K562 (cell line): Measurements from ENCODE around the gene ZNF490. TPM values are rescaled to one million over a fixed set of nuclear protein-coding genes. Genes with fewer than 3 reads are reported as not detected.

Experiments used
- ARNT ChIP-seq, 2 experiments: fragments of 450-650 bp; IDR thresholded peaks; 2 replicates each; pipeline ENCODE4 v1.6.1; 2016; ENCODE audit warnings: mild to moderate bottlenecking in 1 of 2
- ASH1L ChIP-seq: fragments of 450-650 bp; IDR thresholded peaks from 2 replicates; pipeline ENCODE4 v1.6.1; 2018; ENCODE audit warnings: borderline replicate concordance, mild to moderate bottlenecking, low read depth; ENCODE audit not compliant: partially characterized antibody
- BCL6 ChIP-seq: fragments of 250-450 bp; sonication (Bioruptor Pico); IDR thresholded peaks from 2 replicates; pipeline ENCODE4 v1.4.0; 2020
- E2F3 ChIP-seq: fragments of 250-450 bp; sonication (Bioruptor Pico); IDR thresholded peaks from 2 replicates; pipeline ENCODE4 v1.4.0; 2020; ENCODE audit warnings: mild to moderate bottlenecking
- ETV5 ChIP-seq: sonication (generic); formaldehyde crosslinking; IDR thresholded peaks from 2 replicates; pipeline ENCODE4 v1.4.0; 2020; ENCODE audit warnings: low read depth, mild to moderate bottlenecking, missing genetic modification reagents
- GATA2 ChIP-seq: sonication (generic); formaldehyde crosslinking; IDR thresholded peaks from 2 replicates; pipeline ENCODE4 v1.4.0; 2020; ENCODE audit warnings: mild to moderate bottlenecking, missing genetic modification reagents
- HBP1 ChIP-seq: fragments of 450-650 bp; formaldehyde crosslinking; IDR thresholded peaks from 2 replicates; pipeline ENCODE4 v1.4.0; 2022; ENCODE audit warnings: missing genetic modification characterization
- HNRNPH1 ChIP-seq: fragments of 200-400 bp; formaldehyde crosslinking; optimal IDR thresholded peaks from 2 replicates; pipeline ENCODE3; 2017; ENCODE audit warnings: low read depth, mild to moderate bottlenecking, low read length, moderate library complexity
- JUNB ChIP-seq: fragments of 450-650 bp; formaldehyde crosslinking; conservative IDR thresholded peaks from 2 replicates; pipeline ENCODE4 v1.4.0; 2020; ENCODE audit warnings: mild to moderate bottlenecking
- KDM4B ChIP-seq, 2 experiments: fragments of 450-650 bp in 1 of 2; sonication (generic) in 1 of 2; IDR thresholded peaks; 2 replicates each; pipeline ENCODE4 v1.6.1; 2016 to 2017; ENCODE audit warnings: borderline replicate concordance in 2 of 2, antibody characterized with exemption in 1 of 2, low read depth in 1 of 2, mild to moderate bottlenecking in 1 of 2
- NR3C1 ChIP-seq: sonication (generic); formaldehyde crosslinking; IDR thresholded peaks from 2 replicates; pipeline ENCODE4 v1.8.1; 2022; ENCODE audit warnings: missing genetic modification reagents
- PCBP2 ChIP-seq: fragments of 200-400 bp; formaldehyde crosslinking; IDR thresholded peaks from 2 replicates; pipeline ENCODE4 v1.6.1; 2018; ENCODE audit warnings: low read length, low read depth, mild to moderate bottlenecking, moderate library complexity; ENCODE audit not compliant: poor library complexity, severe bottlenecking
- PYGO2 ChIP-seq: fragments of 450-650 bp; IDR thresholded peaks from 2 replicates; pipeline ENCODE4 v1.6.1; 2016; ENCODE audit warnings: mild to moderate bottlenecking, missing genetic modification characterization, moderate library complexity, missing compliant biosample characterization
- SAP30 ChIP-seq: fragments of 200-600 bp; sonication (generic); IDR thresholded peaks from 2 replicates; pipeline ENCODE4 v1.6.1; 2012; ENCODE audit warnings: borderline replicate concordance, low read depth, mild to moderate bottlenecking, moderate library complexity, low read length, control low read depth, inconsistent platforms; ENCODE audit not compliant: insufficient read depth, poor library complexity, severe bottlenecking
- SP1 ChIP-seq: sonication (generic); formaldehyde crosslinking; IDR thresholded peaks from 2 replicates; pipeline ENCODE4 v1.8.1; 2022; ENCODE audit warnings: mild to moderate bottlenecking, missing genetic modification reagents
- SPI1 ChIP-seq: IDR thresholded peaks from 2 replicates; pipeline ENCODE4 v1.6.1; 2011; ENCODE audit warnings: low read depth, low read length, control low read depth, borderline replicate concordance
- ZFX ChIP-seq: sonication (generic); formaldehyde crosslinking; IDR thresholded peaks from 2 replicates; pipeline ENCODE4 v1.8.0; 2022; ENCODE audit warnings: mild to moderate bottlenecking, missing genetic modification reagents, moderate library complexity
- ZMIZ1 ChIP-seq, 2 experiments: fragments of 150-350 bp in 1 of 2; IDR thresholded peaks; 2 replicates each; pipeline ENCODE4 v1.6.1; 2012 to 2016; ENCODE audit warnings: low read depth in 2 of 2, low read length in 2 of 2, mild to moderate bottlenecking in 1 of 2, moderate library complexity in 1 of 2
- ZNF224 ChIP-seq: sonication (generic); formaldehyde crosslinking; IDR thresholded peaks from 2 replicates; pipeline ENCODE4 v1.8.0; 2022; ENCODE audit warnings: mild to moderate bottlenecking, missing genetic modification reagents
- ZNF232 ChIP-seq: sonication (generic); formaldehyde crosslinking; IDR thresholded peaks from 2 replicates; pipeline ENCODE4 v1.8.0; 2022; ENCODE audit warnings: mild to moderate bottlenecking, missing genetic modification reagents
- polyA plus RNA-seq, 8 experiments: library from polyadenylated mRNA; depleted of rRNA in 4 of 8; stranded (reverse) in 5 of 8; unstranded in 3 of 8; fragments of >200 nt; fragmentation: Nextera tagmentation in 2 of 8; fragmentation: Illumina TruSeq in 1 of 8; extraction: Ambion mirVana in 2 of 8; extraction: Trizol in 1 of 8; gene quantifications; 2 replicates each; pipeline versions ENCODE4 v1.2.1 to v1.2.3, GENCODE V29; 2011 to 2014; ENCODE audit warnings: inconsistent platforms in 1 of 8, missing spikeins in 1 of 8
- total RNA-seq, 7 experiments: library from RNA; depleted of rRNA in 6 of 7; stranded (reverse); fragments of >200 nt in 6 of 7; fragmentation: Illumina TruSeq in 2 of 7; extraction: Trizol in 2 of 7; gene quantifications; 2 replicates each; pipeline versions ENCODE4 v1.2.1 to v1.2.3, GENCODE V29; 2011 to 2021; ENCODE audit warnings: low replicate concordance in 1 of 7
- TF ChIP-seq, protein P1 (sequence below): sonication (generic); formaldehyde crosslinking; IDR thresholded peaks from 2 replicates; pipeline ENCODE4 v1.8.1; 2023; ENCODE audit warnings: mild to moderate bottlenecking, missing genetic modification reagents

ZNF490 gene
- total and polyA plus RNA-seq, 9 of the 15 experiments (the other 6 are each of a cell fraction or from before 2014, with no cell fraction given), result 0.90 to 8.3 (median 4.4) TPM

DNA sequence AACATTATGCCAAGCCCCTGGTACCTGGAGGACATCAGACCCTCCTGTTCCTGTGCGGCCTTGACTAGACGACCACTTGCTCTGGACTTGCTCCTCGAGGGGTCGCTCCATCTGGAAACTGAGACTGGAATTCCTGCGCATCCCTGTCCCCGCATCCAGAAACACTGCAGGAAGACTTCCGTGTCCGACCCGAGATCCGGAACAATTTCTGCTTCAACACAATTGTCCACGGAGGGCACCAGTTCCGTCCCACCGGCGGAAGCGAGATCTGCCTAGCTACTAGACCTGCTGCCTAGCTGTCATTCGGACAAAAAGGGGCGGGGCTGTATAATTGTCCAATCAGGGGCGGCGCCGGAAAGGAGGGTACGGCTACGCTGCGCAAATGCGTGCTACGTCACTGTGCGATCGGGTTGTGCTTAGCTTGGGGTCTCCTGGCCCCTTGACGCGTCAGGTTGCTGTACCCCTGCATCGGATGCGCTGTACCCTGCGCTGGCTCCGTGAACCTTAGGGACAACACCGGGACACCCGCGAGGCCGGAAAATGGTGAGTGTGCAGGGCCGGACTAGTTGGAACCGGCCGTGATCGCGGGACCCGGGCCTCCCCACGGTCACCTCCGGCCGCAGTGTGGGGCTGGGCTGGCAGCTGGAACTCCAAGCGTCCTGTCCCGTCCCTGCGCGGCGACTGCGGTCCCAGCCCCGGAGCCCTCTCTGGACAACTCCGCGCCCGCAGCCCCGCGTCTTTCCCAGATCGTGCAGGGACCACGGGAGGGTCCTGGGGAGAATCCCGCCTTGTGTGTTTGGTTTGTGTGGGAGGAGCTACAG, at the start of gene ZNF490, which contains the start of gene ZNF791 (continued):
- TF ChIP-seq KDM4B (IDR thresholded peaks at IDR 0.05; ENCODE audit: borderline replicate concordance in 2 of 2, low read depth in 1 of 2), result peak in 1 of 2 experiments; percentile 76; a peak in 2 of 4 replicates
- TF ChIP-seq JUNB (CRISPR knock-in tag), result no peak
- TF ChIP-seq, protein P1, sequence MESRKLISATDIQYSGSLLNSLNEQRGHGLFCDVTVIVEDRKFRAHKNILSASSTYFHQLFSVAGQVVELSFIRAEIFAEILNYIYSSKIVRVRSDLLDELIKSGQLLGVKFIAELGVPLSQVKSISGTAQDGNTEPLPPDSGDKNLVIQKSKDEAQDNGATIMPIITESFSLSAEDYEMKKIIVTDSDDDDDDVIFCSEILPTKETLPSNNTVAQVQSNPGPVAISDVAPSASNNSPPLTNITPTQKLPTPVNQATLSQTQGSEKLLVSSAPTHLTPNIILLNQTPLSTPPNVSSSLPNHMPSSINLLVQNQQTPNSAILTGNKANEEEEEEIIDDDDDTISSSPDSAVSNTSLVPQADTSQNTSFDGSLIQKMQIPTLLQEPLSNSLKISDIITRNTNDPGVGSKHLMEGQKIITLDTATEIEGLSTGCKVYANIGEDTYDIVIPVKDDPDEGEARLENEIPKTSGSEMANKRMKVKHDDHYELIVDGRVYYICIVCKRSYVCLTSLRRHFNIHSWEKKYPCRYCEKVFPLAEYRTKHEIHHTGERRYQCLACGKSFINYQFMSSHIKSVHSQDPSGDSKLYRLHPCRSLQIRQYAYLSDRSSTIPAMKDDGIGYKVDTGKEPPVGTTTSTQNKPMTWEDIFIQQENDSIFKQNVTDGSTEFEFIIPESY, result peak; percentile 60
- TF ChIP-seq ASH1L, result no peak
- TF ChIP-seq ZNF232 (CRISPR knock-in tag), result peak; percentile 42; the same call in 1 of the 2 replicates
- no peak for TF ChIP-seq BCL6 (CRISPR knock-in tag)
- peak; percentile 78 for TF ChIP-seq SAP30
- peak; percentile 71; the same call in 1 of the 2 replicates for TF ChIP-seq ETV5 (CRISPR knock-in tag)
- peak; percentile 92 for TF ChIP-seq ZFX
- no peak for TF ChIP-seq PYGO2 (tag)
- peak; percentile 60; the same call in 1 of the 2 replicates for TF ChIP-seq SPI1
- TF ChIP-seq NR3C1 (CRISPR knock-in tag), result no peak
- TF ChIP-seq E2F3 (CRISPR knock-in tag), result no peak
- no peak for TF ChIP-seq HNRNPH1
- TF ChIP-seq ARNT (IDR thresholded peaks at IDR 0.05), result peak in 1 of 2 experiments; percentile 69; a peak in 2 of 4 replicates
- TF ChIP-seq ZMIZ1 (IDR thresholded peaks at IDR 0.05; ENCODE audit: low read depth in 2 of 2, low read length in 2 of 2), result no peak
- peak; percentile 95 for TF ChIP-seq SP1 (CRISPR knock-in tag)
- no peak for TF ChIP-seq ZNF224 (CRISPR knock-in tag)
- TF ChIP-seq HBP1, result no peak
- TF ChIP-seq GATA2, result no peak
- TF ChIP-seq PCBP2, result no peak
